Peyer's patch (tissue), 4 donors: ENCODE data around the gene ZC3H10. TPM values are rescaled to one million over a fixed set of nuclear protein-coding genes. Genes with fewer than 3 reads are reported as not detected.

ENCODE experiments used
- DNase-seq, 3 donors: peaks; one replicate each; pipeline ENCODE4 v3.0.0-alpha.2; 2017 to 2019
- H3K27ac ChIP-seq, 4 donors: fragments of 200-600 bp; sonication (generic); one replicate each; pipeline ENCODE4 v1.5.1; 2016 to 2019
- H3K27me3 ChIP-seq, 2 donors: fragments of 200-600 bp; sonication (generic); one replicate each; pipeline ENCODE4 v1.5.1; 2019
- H3K36me3 ChIP-seq, 3 donors: fragments of 200-600 bp; sonication (generic); one replicate each; pipeline ENCODE4 v1.5.1; 2016 to 2019
- H3K4me1 ChIP-seq, 4 donors: fragments of 200-600 bp; sonication (generic); one replicate each; pipeline ENCODE4 v1.5.1; 2016 to 2019
- H3K4me3 ChIP-seq, 4 donors: fragments of 200-600 bp; sonication (generic); 1 replicate in 3 of 4; 2 replicates in 1 of 4; pipeline ENCODE4 v1.5.1; 2016 to 2019; ENCODE audit warnings: mild to moderate bottlenecking in 1 of 4
- H3K9me3 ChIP-seq, 4 donors: fragments of 200-600 bp; sonication (generic); one replicate each; pipeline ENCODE4 v1.5.1; 2016 to 2019; ENCODE audit warnings: mild to moderate bottlenecking in 1 of 4
- POLR2A ChIP-seq, 2 donors: fragments of 450-650 bp; IDR thresholded peaks; one replicate each; pipeline ENCODE4 v1.5.1; 2017; ENCODE audit warnings: antibody characterized with exemption in 2 of 2, mild to moderate bottlenecking in 2 of 2, moderate library complexity in 2 of 2
- total RNA-seq, 4 donors: library from RNA; depleted of rRNA; stranded (reverse); fragments of >200 nt; gene quantifications; one replicate each; pipeline ENCODE4 v1.1.0, GENCODE V29; 2016
- TF ChIP-seq, protein P1 (sequence below), 6 experiments: fragments of 450-650 bp in 4 of 6; fragments of 200-600 bp in 2 of 6; sonication (generic) in 1 of 6; IDR thresholded peaks; one replicate each; pipeline ENCODE4 v1.5.1; 2017 to 2019; ENCODE audit warnings: antibody characterized with exemption in 6 of 6, mild to moderate bottlenecking in 3 of 6, moderate library complexity in 1 of 6

ZC3H10 gene
- total RNA-seq, 4 donors from 2014 or later = 2.0 to 5.5 (median 3.8) TPM

DNA sequence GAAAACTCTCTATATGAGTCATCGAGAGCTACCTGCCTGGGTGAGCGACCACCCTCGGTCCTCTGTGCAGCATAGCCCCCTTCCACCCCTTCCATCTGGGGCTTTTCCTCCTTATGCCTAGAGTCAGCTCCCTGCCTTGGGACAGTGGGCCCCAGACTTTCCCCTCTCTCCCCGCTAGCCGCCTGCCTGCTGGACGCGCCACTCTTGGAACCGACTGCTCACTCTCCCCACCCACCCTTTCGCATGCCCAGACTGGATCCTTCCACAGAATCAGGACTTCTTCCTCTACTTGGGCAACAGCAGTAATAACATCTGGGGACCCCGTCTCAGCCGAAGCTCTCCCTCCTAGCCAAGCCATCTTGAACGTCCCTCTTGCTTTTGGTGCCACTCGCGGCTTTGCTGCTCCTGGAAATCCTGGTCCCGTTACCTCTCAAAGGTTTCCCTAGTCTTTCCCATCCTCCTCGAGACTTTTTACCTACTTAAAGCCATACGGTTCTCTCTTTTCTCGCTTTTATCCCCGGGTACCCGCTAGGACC lies 10.7 kb downstream of the ZC3H10 start:
- TF ChIP-seq, protein P1, sequence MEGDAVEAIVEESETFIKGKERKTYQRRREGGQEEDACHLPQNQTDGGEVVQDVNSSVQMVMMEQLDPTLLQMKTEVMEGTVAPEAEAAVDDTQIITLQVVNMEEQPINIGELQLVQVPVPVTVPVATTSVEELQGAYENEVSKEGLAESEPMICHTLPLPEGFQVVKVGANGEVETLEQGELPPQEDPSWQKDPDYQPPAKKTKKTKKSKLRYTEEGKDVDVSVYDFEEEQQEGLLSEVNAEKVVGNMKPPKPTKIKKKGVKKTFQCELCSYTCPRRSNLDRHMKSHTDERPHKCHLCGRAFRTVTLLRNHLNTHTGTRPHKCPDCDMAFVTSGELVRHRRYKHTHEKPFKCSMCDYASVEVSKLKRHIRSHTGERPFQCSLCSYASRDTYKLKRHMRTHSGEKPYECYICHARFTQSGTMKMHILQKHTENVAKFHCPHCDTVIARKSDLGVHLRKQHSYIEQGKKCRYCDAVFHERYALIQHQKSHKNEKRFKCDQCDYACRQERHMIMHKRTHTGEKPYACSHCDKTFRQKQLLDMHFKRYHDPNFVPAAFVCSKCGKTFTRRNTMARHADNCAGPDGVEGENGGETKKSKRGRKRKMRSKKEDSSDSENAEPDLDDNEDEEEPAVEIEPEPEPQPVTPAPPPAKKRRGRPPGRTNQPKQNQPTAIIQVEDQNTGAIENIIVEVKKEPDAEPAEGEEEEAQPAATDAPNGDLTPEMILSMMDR (IDR thresholded peaks at IDR 0.05) = no peak
- no peak for TF ChIP-seq POLR2A (IDR thresholded peaks at IDR 0.05)
- peaks cover 4 to 35% (median 17%) of the 10 kb centered on the region in 4 donors for H3K4me1 ChIP-seq
- peak overlapping the region; percentile 79 to 93 (median 85) for H3K4me3 ChIP-seq
- H3K27ac ChIP-seq = peak overlapping the region; percentile 89 to 96 (median 91)
- DNase-seq = peak; percentile 32 to 59 (median 58)
- no peaks in the 10 kb centered on the region for H3K9me3 ChIP-seq
- H3K36me3 ChIP-seq = peaks cover 0 to 28% (median 0%) of the 10 kb centered on the region in 3 donors
- no peaks in the 10 kb centered on the region for H3K27me3 ChIP-seq

DNA sequence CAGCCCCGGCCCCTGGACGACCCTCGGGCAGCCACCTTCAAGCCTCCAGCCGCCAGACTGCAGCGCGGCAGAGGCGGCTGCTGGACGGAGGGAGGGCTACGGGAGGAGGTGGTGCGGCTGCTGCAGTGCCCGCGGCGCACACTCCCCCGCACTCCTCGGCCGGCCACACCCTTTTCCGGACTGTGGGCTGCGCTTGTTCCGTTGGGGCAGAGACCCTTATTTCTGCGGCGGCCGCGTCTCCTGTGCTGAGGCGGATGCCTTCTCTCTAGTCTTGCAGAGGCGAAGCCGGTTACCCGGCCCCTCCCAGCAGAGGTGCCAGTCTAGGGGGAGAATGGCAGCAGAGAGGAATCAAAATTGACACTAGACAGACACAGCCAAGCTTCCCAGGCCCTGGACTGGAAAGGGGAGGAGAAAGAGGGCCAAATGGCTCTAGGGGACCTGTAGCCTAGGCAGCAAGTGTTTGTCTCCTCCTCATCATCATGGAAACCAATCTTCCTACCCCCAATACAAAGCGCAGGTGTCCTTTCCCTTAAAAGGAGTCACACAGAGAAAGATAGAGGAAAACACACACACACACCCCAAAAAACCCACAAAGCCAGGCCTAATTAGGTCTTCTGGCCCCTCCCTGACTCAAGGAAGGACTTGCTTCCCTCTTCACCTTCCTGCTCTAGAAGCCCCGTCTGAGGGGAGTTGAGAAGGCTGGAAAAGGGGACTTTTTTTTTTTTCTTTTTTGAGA lies 11.3 kb downstream of the ZC3H10 start:
- Histone ChIP-seq H3K4me1 (peaks cover 4 to 35% (median 17%) of the 10 kb centered on the region in 4 donors), H3K27me3 (no peaks in the 10 kb centered on the region), H3K4me3 (peak overlapping the region; percentile 79 to 93 (median 85)), H3K36me3 (peaks cover 0 to 34% (median 0%) of the 10 kb centered on the region in 3 donors), H3K27ac (peak overlapping the region; percentile 89 to 96 (median 91)), H3K9me3 (no peaks in the 10 kb centered on the region)
- peak in 1 of 2 donors; percentile 38 for TF ChIP-seq POLR2A (IDR thresholded peaks at IDR 0.05)
- TF ChIP-seq, protein P1 (IDR thresholded peaks at IDR 0.05) = no peak
- peak; percentile 72 to 94 (median 88) for DNase-seq

DNA sequence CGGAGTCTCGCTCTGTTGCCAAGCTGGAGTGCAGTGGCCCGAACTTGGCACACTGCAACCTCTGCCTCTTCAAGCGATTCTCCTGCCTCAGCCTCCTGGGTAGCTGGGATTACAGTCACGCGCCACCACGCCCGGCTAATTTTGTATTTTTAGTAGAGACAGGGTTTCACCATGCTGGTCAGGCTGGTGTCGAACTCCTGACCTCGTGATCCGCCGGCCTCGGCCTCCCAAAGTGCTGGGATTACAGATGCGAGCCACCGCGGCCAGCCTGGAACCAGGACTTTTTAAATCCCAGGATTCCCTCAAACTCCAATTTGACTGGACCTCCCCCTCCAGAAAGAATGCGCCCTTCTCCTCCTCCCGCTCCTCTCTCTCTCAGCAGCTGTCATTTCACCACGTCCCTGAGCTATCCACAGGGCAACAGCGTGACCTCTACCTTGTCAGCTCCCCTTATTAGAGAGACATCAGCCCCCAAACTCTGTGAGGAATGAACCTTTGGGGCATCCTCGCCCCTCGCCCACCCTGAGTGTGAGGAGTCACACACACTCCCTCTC lies 12.0 kb downstream of the ZC3H10 start:
- no peaks in the 10 kb centered on the region for H3K27me3 ChIP-seq
- TF ChIP-seq, protein P1 (IDR thresholded peaks at IDR 0.05) = no peak
- no peak for TF ChIP-seq POLR2A (IDR thresholded peaks at IDR 0.05)
- H3K36me3 ChIP-seq = peaks cover 0 to 41% (median 0%) of the 10 kb centered on the region in 3 donors
- no peak for DNase-seq
- peaks cover 4 to 35% (median 17%) of the 10 kb centered on the region in 4 donors for H3K4me1 ChIP-seq
- peak overlapping the region; percentile 18 to 96 (median 91) for H3K27ac ChIP-seq
- H3K4me3 ChIP-seq = peak overlapping the region in 3 of 4 donors; percentile 79 to 93 (median 82)
- H3K9me3 ChIP-seq = no peaks in the 10 kb centered on the region

DNA sequence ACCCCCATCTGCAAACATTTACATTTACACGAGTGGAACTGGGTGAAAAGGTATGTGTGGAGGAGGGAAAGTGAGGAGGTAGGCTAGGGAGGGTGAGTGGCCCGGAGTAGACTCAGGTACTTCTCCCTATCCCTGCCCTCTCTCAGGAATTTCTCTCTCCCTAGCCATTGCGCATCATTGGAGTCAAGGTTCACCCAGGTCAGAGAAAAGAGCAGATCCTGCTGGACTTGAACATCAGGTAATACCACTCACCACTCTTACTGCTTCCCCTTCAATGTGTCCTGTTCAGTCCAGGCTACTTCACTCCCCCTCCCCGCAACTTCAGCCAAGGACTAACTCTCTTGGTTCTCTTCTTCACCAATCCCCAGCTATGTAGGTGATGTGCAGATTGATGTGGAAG lies 12.8 kb downstream of the ZC3H10 start:
- DNase-seq = no peak
- H3K27me3 ChIP-seq = no peaks in the 10 kb centered on the region
- peak overlapping the region in 2 of 4 donors; percentile 18 to 96 for H3K27ac ChIP-seq
- H3K9me3 ChIP-seq = no peaks in the 10 kb centered on the region
- TF ChIP-seq, protein P1 (IDR thresholded peaks at IDR 0.05) = no peak
- no peak overlapping the region for H3K4me3 ChIP-seq
- peaks cover 0 to 49% (median 0%) of the 10 kb centered on the region in 3 donors for H3K36me3 ChIP-seq
- H3K4me1 ChIP-seq = peaks cover 4 to 27% (median 17%) of the 10 kb centered on the region in 4 donors

DNA sequence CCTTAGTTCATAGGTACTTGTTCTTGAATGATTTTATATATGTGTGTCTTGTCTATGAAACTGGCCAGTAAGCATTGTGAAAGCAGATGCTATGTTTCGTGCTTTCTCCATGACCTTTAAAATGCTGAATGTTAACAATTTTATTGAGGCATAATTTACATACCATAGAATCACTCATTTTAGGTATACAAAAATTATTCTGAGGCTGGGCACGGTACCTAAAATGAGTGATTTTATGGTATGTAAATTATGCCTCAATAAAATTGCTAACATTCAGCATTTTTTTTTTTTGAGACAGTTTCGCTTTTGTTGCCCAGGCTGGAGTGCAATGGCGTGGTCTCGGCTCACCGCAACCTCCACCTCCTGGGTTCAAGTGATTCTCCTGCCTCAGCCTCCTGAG lies 16.8 kb downstream of the ZC3H10 start:
- peaks cover 0 to 7% (median 5%) of the 10 kb centered on the region in 4 donors for H3K4me1 ChIP-seq
- TF ChIP-seq POLR2A (IDR thresholded peaks at IDR 0.05) = no peak
- TF ChIP-seq, protein P1 (IDR thresholded peaks at IDR 0.05) = no peak
- peaks cover 0 to 89% (median 0%) of the 10 kb centered on the region in 3 donors for H3K36me3 ChIP-seq
- no peaks in the 10 kb centered on the region for H3K27me3 ChIP-seq
- no peak overlapping the region for H3K27ac ChIP-seq
- no peak for DNase-seq
- no peaks in the 10 kb centered on the region for H3K9me3 ChIP-seq
- H3K4me3 ChIP-seq = no peak overlapping the region
